ENCODE results near the gene ADAR.
A peak's percentile ranks its signal among the peaks of the same experiment; 100 is the strongest.

GRCh38 chr1:154546264-154547063, 61.5 kb downstream of the ADAR start:
- TF ChIP-seq POLR2A (IDR thresholded peaks at IDR 0.05) (no peak), CTCF (IDR thresholded peaks at IDR 0.05) (peak; percentile 71 to 85 (median 78))
